GM12892 (cell line): ENCODE data around the gene CST8.

ENCODE experiments used
- POLR2A ChIP-seq: IDR thresholded peaks from 2 replicates; pipeline ENCODE4 v1.6.1; 2011; ENCODE audit warnings: low read depth, low read length, control low read depth
- POLR2AphosphoS5 ChIP-seq: IDR thresholded peaks from 2 replicates; pipeline ENCODE4 v1.6.1; 2011; ENCODE audit warnings: low read depth, low read length, control low read depth
- TAF1 ChIP-seq: IDR thresholded peaks from 2 replicates; pipeline ENCODE4 v1.6.1; 2011; ENCODE audit warnings: low read depth, mild to moderate bottlenecking, control low read depth, low read length, borderline replicate concordance

DNA sequence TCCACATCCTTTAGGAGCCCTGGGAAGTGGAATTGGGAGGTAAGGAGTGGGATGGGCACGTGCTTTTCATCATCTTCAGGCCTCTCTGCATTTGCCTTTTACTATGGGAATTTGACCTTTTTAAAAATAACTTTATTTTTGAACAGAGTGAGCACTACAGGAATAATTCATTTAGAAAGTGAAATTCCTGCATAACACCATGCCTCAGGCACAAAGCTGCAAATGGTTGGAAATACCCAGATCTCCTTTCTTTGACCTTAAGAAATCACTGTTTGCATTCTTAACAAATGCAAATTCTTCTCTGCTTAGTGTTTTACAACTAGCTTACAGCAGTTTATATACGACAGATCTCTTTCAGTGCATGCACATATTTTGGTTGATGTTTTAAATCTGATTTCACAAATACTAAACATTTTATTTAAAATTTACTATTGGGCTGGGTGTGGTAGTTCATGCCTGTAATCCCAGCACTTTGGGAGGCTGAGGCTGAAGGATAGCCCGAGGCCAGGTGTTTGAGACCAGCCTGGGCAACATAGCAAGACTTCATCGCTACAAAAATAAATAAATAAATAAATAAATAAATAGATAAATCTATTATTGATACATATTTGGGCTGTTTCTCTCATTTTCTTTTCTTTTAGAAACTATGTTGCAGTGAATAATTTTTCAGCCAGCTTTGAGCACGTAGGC lies 24.5 kb downstream of the CST8 start:
- TF ChIP-seq POLR2AphosphoS5 (no peak), POLR2A (no peak), TAF1 (no peak)
